Activated gamma-delta T cell (primary cell): ENCODE results near the gene RTN4RL2.

Source experiments
- DNase-seq: peaks from one replicate; lab custom pipeline; 2025; lab: John Stamatoyannopoulos, UW

The RTN4RL2 gene

DNA sequence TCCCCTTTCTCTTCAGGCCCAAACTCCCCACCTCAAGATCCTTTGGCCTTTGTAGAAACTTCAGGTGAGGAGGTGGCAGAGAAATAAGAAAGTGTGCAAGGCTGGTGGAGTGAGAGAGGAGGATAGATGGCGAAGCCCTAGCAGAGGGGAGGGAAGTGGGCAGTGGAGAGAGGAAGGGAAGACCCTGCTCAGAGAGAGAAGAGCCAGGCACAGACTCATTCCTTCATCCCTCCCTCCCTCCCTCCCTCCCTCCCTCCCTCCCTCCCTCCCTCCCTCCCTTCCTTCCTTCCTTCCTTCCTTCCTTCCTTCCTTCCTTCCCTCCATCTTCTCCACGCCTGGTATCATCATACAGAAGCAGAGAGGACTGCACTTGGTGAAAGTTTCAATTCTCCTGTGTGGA is 21.0 kb downstream of the RTN4RL2 start:
- no peak for DNase-seq

DNA sequence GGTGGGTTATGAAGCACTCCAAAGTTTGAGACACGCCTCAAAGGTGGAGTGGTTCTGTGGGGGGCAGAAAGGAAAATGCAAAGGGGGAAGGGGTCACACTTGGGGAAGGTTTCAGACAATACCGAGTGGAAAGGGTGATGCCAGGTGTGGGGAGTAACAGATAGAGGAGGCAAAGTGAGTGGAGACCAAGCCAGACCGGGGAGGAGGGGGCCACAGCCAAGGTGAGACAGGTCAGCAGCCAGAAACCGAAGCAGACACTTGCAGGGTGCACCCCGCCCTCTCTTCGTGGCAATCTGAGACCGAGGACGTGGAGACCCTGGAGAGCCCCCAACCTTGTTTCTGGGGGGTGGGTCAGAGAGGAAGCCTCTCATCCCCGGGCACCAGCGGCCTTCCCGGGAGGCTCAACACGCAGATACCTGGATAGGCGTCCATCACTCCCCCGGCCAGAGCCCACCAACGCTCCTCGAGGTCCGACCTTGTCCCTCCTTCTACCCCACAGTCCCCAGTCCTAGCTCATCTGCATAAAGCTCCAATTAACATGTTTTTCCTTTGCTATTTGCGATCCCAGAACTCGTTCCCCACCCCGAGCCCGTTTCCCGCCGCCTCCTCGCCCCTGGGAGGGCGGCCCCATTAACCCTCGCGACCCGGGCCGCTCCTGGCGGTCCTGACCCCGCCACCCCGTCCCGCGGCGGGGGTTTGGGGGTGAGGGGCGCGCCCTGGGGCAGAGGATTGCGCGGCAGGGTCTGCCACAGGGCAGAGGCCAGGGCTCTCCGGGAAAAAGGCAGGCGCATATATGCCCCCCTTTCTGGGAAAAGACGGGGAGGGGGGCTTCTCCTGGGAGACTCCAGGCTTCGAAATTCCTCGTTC is 21.8 kb downstream of the RTN4RL2 start:
- no peak for DNase-seq

DNA sequence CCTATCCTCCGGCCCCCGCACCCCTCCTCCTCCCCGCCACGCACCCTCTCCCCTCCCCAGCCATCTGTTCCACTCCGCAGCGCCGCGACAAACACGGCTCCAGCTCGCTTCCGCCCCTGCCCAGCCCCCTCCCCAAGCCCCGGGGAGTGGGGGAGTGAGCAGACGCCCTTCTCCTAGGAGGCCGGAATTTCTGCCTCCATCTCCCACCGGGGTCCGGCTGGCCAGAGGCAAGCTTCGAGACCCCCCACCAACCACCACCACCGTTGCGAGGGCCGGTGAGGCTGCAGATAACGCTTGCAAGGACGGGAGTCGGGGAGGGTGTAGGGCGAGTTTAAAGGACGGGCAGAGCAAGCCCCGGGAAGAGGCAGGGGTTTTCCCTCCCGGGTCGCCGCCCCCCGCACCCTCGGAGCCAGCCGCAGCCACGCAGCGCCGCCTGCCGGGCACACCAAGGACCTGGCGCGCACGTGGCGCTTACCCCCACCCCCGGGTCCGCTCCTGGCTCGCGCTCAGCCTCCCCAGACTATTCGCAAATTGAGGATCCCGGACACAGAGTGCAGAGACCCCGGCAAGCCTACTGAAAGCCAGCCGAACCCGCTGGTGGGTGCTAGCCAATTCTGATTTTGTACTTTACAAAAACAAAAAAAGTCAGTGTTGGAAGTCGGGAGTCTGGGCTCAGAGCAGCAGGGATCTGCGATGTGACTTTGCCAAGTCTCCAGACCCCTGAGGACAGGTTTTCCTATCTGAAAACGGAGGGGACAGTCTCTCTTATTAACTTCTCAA is 22.6 kb downstream of the RTN4RL2 start:
- no peak for DNase-seq

DNA sequence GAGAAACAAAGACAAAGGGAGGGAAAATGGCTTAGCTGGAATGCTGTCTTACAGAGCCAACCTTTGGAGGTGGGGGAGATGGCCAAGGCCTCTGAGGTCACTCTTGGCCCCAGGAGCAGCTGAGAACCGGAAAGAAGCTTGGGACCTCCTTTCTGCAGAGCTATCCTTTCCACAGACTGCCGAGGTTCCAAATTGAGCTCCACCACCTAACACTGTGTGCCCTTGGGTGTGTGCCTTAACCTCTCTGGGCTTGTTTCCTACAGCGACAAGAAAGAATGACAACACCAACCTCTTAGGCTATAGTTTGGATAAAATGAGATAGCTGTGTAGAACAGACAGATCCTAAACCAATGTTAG is 23.2 kb downstream of the RTN4RL2 start:
- DNase-seq: no peak

DNA sequence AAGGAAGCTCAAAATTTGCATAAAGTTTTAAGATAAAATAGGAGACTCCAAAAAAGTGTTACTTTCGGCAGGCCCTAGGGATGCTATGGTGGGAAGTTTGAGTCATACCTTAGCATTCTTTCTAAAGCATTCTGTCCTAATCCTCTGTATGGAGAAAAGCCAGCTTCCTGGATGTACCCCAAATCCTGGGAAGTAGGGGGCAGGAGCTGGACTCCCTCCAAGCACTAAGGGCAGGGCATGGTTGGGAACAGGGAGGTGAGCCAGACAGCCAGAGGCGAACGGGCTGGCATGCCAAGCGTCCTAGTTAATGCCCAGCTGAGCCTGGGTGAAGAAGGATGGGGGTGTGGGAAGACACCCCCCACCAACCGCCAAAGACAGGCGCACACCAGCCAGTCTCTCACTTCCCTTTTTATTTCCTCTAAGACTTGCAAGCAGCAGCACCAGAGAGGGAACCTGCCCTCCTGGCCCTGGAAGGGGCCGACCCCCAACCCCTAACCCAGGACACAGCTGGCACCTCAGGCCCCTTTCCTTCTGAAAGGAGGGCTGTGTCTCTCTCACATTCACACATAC is 23.9 kb downstream of the RTN4RL2 start:
- no peak for DNase-seq

DNA sequence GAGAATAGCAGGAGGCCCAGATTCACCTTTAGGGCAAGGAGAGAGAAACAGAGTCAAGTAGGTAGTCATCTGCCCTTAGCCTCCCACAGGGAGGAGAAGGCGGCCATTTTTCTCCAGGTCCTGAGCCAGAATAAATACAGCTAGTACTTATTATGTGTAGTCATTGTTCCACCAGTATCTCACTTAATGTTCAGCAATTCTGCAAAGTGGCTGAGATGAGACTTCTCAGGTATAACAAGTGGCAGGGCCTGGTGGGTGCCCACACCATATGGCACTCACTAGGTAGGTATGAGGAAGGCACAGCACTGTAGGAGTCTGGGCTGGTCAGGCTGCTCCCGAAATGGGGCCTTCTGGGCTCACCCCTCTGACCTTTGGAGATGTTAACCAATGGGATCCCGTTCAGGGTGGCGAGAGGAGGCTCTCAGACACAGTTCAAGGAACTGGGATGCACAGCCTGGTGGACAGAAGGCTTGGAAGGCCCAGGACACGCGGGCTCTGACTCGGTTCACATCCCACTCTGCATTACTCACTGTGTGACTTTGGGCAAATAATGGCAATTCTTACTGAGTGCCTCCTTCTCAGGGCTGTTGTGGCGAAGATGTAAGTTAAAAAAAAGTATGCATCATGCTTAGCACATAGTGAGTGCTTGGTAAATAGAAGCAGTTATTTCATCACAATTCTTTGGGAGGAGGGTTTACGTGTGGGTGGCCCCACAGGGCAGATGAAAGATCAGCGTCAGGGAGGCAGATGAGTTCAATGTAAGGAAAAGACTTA is 25.1 kb downstream of the RTN4RL2 start:
- no peak for DNase-seq

DNA sequence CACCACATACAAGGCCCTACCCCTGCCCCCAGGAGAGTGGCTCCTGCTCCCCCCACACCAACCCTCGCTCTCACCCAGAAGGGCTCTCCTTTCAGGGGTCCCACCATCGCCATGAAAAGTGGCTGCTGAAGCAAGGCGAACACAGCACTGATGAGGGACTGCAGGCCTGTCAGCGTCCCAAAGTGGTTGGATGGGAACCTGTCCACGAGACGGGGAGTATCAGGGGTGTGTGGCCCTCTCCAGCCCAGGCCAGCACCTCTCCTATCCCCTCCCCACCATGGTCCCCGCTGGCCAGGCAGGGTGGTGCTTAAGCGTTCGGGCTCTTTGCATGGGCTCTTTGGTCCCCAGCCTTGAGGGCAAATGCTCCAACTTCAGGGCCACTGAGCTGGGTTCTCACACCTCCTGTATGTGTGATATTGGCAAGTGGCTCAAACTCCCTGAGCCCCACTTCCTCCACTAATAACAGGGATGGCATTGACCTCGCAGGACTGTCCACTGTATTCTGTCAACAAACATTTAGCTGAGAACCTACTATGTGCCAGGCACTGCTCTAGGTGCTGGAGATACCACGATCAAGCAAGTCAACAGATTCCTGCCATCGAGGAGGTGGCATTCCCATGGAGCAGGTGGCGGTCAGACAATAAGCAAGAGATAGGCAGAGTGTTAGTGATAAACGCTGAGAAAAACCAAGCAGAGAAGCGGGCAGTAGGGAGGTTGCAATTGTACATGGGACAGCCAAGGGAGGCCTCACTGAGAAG is 26.9 kb downstream of the RTN4RL2 start:
- DNase-seq: no peak

DNA sequence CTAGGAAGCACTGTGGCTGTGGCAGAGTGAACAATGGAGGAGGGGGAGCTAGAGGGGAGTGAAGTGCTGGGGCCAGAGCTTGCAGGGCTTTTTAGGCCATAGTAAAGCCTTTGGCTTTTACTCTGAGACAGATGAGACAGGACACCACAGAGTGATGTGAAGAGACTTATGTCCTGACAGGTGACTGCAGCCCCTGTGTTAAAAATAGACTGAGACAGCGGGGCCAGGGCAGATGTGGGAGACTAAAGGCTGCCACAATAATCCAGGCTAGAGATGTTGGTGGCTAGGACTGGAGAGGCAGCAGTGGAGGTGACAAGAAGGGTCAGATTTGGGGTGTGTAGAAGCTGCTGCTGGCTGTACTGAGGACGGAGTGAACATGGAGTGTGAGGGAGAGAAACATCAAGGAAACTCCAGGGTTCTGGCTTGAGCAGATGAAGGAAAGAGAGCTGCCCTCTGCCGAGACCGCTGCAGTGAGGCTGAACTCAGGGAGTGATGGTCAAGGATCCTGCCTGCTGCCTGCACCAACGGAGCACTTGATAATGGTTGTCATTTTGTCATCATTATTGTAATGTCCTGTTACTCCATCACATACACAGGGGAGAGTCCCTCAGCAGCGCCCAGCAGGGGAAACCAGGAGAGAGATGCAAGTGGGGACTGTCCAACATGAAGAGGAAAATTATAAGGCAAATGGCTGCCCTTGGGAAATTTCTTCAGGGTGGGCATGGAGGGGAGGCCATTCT is 27.8 kb downstream of the RTN4RL2 start:
- DNase-seq: no peak

DNA sequence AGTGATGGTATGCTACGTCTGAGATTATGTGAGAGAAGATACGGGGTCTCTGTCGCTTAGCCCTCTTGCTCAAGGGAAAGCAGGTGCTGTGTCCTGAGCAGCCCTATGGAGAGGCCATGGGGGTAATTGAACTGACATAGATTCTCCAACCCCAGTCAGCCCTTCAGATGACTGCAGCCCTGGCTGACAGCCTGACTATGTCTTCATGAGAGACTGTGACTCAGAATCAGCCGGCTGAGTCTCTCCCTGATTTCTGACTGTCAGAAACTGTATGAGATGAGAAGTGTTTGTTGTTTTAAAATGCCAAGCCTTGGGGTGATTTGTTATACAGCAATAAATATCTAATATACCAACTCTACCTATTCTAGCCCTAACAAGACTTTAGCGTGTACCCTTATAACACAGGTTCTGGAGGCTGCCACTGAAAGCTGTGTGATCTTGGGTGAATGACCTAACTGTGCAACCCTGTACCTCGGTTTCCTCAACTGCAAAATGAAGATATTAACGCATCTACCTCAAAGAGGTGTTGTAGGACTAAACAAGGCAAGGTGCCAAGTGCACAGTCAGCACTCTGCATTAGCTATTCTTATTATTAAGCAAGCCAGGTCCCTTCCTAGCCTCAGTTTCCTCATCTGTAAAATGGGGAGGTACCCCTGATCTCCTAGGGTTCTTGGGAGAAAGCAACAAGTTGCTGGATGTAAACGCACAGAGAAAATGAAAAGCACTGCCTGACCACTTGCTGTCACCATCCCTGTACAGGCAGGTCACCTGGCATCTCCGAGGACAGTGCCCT is 30.3 kb downstream of the RTN4RL2 start:
- DNase-seq: no peak

DNA sequence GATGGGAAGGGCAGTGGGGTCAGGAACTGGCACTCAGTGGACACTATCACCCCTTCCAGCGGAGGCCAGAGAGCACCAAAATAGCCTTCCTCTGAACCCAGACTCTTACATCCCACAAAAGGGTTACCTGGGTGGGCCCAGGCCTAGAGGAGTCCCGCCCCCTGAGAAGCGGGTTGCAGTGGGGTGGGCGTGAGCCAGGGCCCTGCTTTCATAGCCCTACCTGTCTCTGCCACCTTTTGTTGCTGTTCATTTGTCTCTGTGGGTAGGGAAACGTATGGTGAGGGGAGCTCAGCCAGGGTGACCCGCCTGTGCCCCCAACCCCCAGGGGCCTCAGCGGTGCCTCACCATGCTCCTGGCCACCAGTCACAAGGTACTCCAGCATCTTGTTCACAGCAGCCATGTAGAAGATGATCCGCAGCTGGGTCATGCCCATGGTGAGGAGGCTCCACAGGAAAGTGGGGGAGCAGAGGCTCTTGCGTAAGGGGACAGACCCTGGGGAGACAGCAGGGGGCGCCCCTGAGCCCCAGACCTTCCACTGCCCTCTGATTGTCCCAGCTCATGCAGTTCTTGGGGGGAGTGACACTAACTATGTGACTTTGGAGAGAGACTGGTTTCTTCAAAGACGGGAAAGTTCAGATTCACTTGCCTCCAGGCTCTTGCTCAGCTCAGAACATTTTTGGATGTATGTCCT is 31.2 kb downstream of the RTN4RL2 start:
- no peak for DNase-seq

DNA sequence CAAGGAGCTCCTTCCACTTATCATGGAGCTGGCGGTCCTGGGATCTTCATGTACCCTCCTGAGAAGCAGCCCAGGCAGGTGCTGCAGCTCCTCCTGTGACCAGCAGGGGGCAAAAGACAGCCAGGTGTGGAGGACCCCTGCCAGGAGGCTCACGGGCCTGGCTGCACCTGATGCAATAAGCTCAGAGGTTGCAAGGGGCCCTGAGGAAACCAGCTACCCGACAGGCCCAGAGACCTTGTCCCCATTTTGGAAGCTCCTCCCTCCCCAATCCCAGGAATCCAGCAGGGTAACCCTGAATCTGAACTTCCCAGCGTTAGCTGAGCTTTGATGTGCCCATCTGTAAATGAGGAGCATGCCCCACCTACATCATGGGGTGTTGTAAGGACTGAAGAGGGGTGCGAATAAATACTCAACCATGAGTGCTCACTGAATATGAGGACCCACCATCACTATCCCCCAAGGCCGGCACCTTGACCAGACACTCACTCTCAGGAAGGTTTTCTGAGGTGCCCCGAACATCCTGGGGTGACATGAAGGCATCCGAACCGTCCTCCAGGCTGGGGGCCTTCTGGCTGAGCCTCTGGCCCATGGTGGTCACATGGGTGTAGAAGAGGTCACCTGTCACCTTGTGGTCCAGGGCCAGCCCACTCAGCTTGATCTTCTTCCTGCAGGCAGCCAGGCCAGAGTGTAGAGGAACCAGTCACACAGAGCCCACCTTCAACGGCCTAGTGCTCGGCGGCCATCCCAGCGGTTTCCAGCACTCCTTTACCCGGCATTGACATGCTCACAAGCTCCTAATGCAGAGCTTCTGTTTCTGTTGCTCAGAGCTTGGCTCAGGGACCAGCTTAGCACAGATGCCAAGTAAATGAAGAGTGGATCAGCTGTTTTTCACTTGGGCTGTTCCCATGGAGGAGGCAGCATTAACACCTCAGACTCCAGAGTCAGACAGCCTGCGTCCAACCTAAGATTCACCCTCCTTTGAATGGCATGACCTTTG is 33.5 kb downstream of the RTN4RL2 start:
- no peak for DNase-seq

DNA sequence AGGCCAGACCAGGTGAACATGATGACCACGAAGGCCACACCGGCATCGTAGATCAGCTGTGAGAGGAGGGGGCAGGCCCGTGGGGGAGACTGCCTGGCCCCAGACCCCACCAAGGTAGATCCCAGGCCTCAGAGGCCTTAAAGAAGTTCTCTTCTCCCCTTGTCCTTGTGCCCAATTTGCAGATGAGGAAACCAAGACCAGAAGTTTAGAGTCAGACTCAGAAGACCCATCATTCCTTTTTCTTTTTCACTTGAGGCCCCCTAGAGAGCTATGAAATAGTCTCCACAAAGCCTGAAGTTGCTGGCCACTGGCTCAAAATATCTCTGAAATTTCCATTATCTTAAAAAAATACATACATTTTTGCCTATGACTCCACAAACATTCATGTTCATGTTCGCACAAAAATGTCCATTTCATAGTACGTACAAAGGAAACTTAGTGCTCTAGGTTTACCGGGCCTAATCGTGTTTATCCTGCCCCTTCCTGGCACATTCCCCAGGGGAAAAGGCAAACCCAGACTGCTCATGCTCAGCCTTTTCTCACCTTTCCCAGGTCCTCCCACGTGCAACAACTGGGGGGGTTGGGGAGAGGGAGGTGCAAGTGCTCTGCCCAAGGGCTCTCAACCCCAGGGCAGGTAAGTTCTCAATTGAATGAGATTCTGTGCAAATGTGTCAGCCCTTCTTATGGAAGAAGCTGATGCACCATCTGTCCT is 35.9 kb downstream of the RTN4RL2 start:
- no peak for DNase-seq

DNA sequence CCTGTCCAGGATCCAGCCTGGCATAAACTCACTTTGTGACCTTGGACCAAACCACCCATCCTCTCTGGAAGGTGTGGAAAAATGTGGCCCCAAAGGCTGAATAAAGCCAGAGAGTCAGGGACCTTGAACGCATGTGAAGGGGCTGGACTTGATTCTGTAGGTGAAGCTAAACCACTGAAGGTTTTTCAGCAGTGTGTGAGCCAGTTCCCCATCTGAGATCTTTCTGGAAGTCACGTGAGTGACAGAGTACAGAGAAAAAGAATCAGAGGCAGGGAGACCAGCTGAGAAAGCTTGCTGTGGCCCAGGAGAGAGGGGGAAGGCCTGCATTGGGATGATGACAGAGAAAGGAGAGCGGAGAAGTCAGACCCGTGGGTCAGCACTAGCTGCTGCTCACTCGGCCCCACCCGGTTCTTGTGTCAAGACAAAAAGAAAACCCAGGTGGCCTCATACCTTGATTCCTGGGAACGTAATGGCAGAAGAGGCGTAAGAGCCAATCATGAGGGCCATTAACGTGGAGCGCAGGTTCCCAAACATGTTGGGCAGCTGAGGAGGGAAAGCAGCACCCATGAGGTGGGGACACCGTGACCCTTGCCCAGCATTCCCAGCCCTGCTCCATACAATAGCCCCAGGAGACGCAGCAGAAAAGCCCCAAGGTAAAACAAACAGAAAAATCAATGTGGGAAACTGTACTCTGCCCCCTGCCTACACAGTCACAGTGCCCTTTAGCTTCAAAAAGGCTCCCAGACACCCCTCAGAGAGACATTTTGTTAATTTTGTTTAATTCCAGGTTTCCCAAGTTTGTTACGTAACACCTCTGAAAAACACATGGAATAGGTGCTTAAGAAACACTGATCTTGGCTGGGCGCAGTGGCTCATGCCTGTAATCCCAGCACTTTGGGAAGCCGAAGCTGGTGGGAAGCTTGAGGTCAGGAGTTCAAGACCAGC is 37.2 kb downstream of the RTN4RL2 start:
- DNase-seq: no peak

DNA sequence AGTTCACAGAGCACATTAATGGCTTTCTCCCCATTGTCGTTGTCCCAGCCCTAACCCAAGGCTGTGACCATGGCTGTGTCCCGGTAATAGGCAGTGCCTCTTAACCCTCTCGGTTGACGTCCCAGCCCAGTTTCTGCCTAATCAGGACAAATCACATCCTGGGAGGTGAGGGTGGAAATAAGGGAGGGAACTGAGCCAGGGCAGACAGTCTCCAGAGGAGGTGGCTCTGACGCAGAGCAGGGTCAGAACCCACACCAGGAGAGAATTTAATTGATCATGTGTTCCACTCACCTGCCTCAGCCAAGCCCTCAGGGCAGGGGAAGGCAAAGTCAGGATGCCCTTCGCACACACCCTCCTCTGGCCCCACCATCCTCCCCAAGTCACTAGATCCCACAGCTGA is 38.2 kb downstream of the RTN4RL2 start:
- DNase-seq: no peak

DNA sequence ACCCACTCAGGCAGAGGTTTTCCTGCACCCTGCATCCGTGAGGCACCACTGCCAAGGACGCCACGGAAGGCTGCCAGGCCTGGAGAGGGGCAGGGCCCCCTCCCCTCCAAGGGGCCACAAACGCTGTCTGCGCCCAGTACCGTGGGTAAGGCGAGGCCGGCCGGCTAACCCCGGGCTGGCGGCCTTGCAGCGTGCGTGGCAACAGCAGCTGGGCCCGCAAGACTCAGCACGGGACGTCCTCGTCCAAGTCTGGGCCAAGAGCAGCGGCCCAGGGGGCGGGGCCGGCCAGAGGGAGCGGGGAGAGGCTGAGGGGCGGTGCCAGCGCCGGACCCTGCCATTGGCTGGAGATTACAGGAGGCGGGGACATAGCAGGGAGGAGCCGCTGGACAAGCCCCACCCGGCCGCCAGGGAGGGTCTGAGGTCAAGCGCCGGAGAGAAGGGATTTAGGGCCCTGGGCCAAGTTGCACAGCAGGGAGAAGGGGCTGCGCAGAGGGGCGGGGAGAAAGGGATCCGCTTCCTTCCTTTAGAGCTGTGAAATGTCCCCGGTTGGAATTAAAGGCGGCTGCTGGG is 39.2 kb downstream of the RTN4RL2 start:
- DNase-seq: no peak

DNA sequence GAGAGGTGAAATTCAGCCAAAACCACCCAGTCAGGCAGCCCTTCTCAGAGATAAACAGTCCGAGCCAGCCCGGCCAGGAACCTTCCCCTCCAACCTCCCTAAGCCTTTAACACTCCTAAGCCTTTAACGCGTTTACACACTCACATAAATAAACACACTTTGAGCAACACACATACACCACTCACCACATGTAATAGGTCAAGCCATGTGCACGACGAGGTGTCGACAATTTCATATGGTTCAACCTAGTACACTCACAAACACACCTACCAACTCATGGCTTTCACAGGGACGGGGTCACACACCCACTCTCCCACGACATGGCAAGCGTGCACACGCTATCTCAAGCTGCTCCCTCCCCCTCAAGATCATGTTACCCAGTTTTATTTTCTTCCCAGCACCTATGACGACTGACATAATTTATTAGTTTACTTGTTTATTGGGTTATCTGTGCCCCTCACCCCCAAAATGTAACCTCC is 39.7 kb downstream of the RTN4RL2 start:
- no peak for DNase-seq
